HG02884 (cell line): Measurements from ENCODE around the gene ALK.

Experiments
- ATAC-seq: cut with Tn5 transposase; IDR thresholded peaks from one replicate; pipeline ENCODE4 v1.9.1; 2021; ENCODE audit warnings: mild to moderate bottlenecking, moderate library complexity; ENCODE audit not compliant: unreplicated experiment

The ALK gene

DNA sequence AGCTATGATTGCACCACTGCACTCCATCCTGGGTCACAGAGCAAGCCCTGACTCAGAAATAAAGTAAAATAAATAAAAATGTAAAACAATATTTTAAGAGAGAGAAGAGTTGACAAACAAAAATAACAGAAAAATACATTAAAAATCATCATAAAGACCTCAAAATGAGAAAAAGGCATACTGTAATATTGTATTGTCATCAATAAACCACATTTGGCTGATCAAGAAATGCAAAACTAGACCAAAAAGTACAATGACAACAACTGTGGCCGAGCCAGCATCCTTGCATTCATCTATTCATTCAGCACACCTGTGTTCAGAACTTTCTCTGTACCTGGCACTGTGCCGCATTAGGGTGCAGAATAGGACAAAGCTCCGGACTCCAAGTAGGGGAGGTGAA lies 121.8 kb downstream of the ALK start:
- no peak for ATAC-seq

DNA sequence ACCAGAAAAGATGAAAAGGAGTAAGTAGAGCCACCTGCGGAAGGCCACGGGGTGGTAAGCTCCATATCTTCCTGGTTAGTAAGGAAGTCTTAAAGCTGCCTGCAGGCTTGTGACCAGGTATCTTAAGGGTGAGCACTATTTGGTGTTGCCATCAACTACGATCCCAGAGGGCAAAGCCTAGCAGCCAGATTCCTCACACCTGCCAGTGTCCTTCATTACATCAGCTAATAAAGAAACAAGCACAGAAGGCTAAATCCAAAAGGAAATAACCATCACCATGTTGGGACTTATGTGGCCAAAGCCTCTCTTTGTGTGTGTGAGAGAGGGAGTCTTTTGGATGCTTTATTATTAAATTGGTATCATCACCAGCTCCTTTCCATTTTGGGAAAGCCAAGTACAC lies 123.5 kb downstream of the ALK start:
- ATAC-seq: no peak

DNA sequence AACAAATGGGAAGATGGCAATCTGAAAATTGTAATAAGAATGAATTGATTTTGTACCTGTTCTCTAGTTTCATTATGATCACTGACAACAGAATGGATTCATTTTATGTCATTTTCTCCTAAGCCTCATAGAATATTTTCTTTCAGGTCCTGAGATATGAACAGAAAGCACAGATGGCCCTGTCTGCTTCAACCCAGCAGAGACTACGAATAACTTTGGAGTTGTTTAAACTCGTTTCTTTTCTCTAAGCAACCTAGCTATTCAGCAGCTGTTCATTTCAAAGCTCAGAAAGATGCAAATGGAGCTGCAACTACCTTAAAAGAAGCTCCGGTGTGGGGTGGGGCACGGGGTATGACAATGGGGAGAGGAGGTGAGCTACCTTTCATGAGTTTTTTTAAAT lies 124.9 kb downstream of the ALK start:
- no peak for ATAC-seq

DNA sequence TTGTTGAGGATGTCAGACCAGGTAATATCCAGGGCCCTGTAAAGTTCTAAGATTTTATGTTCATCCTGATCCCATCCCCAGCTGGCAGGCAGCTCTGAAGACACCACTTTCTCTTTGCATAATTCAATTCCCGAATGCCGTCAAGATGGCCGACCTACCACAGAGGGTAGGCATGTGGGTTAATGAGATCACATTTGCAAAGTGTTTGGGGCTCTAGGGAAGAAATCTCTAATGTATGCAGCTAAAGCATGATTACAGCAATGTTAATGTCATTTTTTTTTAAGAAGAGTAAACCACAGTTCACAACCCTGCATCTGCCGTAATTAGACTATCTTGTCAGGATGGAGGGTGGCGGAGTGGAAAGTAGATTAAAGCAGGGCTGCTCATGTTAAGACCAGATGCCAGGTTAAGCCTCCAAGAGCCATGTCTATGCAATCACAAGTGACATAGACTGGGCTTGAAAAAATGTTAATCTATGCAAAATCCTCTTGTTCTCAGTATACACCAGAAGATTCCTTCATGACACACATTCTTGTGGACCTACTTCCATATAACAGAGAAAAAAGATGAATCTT lies 131.4 kb downstream of the ALK start:
- ATAC-seq: no peak

DNA sequence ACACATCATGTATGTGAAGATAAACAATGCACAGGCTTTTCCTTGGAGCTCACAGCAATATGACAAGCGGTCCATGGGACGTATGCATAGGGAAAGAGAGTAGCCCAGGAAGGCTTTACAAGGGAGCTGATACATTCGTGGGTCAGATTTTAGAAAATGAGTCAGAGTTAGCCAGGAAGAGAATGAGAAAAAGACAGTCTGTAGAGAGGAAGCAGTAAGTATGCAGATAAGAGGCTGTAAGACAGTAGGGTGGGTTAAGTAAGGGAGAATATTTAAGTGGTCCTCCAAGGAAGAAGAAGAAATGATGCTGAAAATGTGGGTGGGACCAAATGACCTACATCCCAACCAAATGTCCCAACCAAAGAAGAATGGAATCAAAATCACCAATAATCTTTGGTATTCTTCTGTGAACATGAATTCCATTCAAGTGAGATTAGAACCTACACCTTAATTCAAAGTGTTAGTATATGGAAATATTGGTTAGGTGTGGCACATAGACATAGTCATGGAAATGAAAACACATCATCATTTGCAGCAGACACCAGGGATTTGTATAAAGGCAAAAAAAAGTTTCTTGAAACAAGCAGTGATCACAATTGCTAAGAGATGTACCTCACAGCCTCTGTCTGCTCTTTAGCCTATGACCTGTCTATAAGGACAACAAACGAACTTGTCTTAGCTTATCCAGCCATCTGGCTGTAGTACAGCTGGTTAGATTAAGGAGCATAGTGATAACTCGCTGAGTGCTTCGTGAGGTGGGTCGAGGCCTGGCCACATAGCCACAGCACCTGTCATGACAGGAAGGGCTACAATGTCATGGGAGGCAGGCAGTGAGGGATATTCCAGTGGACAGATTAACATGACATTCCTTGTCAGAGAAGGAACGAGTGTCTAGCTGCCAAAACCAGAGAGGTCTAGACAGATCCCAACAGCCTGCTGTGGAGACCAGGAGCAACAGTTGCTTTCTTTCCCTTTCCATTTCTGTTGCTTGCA lies 133.6 kb downstream of the ALK start:
- no peak for ATAC-seq

DNA sequence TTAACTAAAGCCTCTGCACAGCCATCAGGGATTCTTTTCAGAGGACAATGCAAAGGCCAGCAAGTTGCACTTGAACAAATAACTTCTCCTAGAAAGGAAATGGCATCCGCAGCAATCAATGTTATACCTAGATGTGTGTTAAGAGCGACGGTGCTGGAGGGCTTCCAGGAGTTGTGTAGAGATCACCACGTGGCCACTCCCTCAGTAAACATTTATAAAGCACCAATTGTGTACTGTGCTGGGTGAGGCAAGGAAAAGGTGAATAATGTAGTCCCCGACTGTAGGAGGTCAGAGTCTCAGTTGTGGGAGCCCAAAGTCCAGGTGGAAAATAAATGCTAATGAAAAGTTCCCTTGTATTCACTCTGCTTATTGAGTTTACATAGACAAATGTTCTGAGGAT lies 135.0 kb downstream of the ALK start:
- ATAC-seq: no peak

DNA sequence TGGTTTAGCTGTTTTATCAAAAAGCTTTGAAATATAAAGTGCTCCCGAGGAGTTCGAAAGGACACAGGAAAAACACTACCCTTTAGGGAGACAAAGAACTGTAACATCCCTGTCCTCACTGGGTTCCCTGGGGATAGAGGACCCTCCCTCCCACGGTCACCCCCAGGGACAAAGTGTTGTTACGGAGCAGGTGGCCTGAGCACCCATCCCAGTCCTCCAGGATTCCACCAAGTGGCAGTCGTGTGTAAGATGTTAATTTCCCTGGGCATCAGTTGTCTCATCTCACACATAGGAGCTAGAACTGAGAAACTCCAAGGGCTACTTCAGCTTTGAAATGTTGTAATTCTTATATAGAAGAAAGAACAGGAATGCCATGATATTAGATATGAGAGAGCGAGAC lies 137.7 kb downstream of the ALK start:
- no peak for ATAC-seq

DNA sequence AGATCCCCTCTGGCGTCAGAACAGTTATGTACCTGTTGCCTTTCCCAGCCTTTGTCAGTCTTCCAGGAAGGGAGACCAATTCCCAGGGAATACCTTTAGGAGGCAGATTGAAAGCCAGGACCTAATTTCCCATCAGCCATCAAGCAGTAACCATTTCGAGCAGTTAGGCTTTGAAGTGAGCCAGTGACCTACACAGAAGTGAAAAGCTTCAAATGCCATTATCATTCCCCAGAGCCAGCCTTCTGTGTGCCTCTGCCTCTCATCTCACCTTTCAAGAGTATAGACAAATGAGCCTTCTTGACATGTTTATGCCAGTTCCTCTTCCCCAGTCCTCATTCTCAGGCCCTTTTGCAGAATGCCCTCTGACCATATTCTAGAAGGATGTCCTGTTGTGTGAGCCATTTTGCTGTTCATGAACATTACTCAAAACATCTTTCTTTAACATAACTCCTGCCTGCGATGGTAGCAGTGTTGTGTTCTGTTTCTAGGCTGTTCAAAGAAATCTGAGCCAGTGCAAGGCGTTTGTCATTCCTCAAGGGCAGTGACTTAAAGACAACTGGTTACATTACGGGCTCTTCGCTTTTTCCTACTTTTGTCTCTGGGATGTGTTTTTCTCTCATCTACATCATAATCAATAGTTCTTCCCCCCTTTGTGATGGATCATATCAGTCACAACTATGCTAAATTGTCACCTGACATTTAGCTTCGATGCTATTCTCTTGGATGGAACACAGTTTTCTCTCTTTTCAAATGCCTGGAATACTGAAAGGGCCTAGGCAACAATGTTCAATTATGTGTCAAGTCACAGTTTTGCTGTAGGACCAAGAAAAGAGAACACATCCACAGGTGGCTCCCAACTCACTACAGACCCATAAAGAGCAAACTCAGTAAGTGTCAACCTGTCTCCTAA lies 138.6 kb downstream of the ALK start:
- no peak for ATAC-seq

DNA sequence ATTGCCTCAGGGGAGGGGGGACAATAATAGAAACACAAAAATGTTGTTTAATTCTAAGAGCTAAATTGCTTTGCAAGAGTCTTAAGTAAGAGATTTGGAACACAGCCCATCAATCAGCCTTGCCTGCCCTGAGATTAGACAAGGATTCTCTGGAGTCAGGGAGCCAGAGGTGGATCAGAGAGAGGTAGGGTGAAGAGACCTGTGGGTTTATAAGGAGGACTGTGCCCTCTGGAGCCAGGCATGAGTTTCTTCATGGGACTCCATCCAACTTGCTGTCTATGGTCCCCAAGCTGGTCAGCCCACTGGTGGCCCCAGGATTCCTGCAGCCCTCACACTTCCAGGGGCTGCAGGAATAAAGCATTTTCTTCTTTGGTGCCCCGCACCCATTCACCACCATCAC lies 139.3 kb downstream of the ALK start:
- no peak for ATAC-seq

DNA sequence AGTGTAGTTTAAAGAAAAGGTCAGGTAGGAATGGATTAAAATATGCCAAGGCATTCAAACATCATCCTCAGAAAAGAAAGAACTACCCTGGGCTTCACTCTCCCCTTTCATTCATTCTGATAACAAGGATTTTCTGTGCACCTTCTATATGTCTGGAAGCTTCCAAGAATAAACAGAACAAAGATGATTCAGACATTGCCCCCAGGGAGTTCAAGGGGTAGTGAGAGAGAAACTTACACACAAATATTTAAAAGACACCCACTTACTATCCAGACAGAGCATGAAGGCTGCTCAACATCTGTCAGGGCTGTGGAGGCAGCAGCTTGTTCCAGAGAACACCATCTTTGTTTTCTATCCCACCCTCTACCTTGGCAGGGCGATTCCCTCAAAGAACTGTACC lies 140.5 kb downstream of the ALK start:
- no peak for ATAC-seq

DNA sequence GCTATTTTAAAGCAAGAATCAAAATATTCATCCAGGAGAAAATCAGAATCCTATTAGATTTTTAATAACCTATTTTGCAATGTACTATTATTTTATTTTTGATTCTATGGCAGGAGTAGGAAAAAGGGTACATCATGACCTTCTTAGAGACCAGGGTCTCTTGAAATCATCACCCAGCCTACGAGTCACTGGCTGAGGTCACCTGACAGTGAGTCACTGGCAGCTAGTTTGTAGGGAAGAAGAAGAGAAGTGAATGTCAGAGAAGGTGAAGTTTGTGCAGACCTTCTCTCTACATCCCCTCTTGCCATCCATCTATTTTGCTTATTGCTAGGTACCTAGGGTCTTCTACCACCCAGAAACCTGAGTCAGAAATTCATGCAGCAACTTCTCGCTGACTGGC lies 144.2 kb downstream of the ALK start:
- no peak for ATAC-seq

DNA sequence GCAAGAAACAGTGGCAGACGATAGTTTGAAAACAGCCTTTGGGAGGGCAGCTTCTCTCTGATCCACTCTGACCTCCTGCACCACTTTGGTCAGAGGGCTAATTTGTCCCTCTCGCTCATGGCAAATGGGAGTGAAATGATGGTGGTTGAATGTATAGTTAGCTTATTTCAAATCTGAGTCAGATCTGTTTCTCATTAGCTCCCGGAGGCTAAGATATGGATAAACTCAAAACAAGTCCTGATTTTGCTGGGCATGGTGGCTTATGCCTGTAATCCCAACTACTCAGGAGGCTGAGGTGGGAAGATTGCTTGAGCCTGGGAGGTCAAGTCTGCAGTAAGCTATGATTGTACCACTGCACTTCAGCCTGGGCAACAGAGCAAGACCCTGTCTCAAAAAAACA lies 145.0 kb downstream of the ALK start:
- ATAC-seq: no peak

DNA sequence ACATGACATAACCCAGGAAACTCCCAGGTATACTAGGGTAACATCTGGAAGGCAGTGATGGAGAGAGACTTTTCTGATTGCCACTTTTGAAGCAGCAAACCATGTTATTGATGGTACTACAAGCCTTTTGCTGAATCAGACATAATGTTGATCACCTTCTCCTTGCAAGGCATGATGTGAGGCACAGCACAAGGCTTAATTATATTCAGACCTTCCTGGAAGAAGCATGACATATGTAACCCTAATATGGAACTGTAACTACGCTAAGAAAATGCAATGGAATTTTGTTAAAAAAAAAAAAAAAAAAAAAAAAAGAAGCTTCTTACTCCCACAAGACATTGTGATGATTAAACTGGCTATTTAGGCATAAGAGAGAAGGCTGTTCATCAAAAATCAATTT lies 145.4 kb downstream of the ALK start:
- ATAC-seq: no peak

DNA sequence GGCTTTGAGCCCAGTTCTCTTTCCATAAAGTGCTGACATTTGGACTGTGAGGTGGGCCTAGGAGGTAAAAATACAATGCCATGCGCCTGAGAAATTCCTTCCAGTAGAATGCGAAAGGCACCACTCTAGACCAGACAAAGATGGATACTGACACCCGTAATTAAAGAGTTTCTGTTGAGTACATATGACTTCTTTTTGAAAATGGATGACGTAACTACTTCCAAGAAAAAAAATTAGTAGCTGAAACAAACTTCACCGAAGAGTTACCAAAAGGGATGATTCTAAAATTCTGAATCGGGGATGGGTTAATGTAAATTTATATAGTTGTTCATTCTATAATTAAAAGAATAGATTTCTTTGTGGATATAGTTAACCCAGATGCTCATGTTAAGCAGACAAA lies 146.8 kb downstream of the ALK start:
- ATAC-seq: no peak

DNA sequence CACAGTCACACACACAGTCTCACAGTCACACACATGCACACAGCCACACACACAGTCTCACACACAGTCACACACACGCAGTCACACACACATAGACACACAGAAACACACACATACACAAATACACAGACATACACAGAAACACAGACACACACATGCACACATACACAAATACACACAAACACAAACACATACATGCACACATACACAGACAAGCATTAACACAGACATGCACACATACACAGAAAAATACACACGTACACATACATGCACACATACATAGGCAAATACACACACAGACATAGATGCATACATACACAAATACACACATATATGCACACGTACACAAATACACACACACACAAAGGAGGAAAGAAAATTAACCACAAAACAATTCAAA lies 150.5 kb downstream of the ALK start:
- no peak for ATAC-seq

DNA sequence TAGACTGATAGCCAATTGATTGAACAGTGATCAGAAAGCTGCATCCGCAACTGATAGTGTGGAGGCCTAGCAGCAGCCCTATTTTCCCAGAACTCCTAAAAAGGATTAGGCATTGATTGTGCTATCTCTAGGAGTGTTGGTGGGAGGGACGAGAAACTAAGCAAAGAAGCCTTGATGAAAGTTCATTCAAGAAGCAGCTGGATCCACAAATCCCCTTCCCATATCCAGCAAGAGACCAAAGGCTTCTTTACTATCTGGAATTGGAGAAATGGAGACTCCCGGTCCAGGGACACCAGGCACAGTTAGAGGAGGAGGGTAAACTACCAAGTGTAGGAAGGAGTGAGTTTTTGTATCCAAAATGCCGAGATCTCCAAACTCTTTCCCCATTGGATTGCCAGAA lies 151.5 kb downstream of the ALK start:
- ATAC-seq: no peak

DNA sequence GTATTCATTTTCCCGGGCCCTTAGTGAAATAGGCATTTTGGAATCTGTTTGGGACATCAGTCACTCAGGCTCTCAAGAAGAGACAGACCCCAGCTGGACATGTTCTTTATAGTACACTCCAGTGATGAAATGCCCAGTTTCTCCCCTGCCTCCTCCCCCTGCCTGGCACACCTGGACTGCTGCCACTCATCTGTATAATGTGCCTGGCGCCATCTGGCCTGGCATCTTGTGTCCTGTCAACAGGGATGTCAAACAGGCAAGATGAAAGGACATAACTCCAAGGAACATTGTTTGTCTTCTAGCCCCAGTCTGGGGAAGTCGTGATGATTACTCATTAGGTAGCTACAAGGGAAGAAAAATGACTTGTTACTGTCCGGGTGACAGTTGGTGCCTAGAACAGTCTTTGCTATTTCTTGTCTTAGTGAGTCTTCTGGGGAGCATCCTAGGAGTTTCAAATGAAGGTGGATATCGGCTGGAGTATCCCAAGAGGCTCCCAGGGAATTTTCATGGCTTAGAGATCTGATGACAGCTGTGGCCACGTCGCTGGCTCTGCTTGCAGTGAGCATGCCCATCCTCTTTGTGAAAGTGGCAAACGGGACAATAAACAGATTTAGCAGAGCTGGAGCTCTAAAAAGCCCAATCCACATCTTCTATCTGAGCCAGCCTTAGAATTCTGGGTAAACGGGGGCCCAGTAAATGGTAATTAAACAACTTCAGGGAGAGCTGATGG lies 153.6 kb downstream of the ALK start:
- ATAC-seq: no peak

DNA sequence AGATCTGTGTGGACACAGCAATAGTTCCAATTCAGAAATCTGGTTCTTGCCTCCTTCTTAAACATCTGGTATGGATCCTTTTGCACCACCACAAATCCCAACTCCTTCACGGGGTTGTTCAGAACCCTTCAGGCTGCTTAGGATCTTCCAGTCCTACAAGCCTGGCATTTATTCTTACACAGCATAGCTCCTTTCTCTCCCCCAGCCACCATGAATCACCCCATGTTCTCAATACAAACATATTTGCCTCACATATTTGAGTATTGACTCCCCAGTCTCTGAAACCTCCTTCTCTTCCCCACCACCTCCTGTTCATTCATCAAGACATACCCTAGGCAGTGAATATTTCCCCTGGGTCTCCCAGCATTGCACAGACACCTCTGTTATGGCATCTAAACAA lies 155.2 kb downstream of the ALK start:
- no peak for ATAC-seq

DNA sequence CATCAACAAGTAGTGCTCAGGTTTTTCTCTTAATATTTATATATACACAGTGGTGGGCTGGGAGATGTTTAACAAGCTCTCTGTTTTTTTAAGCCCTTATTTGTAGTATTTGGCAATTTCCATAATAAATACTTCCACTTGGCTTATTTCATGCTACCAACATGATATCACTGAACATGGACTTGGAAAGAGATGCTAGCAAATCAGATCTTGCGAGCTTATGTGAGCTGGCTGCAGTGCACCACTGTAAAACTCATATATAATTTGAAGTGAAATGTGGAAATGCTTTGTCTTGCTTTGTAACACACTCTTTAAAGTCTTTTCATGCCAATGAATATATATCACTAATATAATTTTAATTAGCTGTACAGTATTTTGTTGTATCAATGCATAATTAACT lies 155.7 kb downstream of the ALK start:
- no peak for ATAC-seq

DNA sequence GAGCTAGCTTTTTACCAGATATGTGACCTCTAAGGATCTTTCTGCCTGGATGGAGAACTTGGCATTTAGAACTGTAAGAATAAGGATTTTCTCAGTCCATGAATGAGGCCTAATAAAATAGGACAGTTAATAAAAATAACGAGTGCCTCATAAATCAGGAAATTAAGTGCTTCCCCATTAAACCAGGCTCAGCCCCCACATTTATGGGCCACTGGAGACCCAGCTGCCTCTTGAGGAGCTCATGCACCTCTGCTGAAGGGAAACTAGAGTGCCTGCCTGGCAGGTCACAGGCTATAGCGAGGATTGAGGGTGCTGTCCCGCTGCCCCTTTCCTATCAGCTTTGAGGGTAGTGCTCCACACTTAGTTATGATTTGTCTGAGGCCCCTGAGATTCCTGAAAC lies 158.0 kb downstream of the ALK start:
- ATAC-seq: no peak

DNA sequence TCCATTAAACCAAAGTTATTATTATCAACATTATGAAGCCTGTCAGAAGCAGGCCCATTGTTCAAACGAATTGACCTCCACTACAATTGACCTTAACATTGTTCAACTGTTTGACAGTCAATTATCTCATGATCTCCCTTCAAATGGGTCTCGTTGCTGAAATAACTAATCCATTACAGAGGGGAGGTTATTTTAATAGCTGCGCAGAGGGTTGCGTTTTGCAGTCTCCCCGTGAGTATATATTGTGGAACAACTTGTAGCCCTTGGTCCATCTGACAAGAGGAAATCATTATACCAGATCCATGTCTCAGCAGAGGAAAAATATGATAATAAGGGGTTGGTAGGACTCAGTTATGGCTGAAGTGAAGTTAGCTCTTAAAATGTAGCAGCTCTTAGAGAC lies 159.1 kb downstream of the ALK start:
- ATAC-seq: no peak
